ENCODE data around the gene GART.
A peak's percentile ranks its signal among the peaks of the same experiment; 100 is the strongest.

GART gene

DNA sequence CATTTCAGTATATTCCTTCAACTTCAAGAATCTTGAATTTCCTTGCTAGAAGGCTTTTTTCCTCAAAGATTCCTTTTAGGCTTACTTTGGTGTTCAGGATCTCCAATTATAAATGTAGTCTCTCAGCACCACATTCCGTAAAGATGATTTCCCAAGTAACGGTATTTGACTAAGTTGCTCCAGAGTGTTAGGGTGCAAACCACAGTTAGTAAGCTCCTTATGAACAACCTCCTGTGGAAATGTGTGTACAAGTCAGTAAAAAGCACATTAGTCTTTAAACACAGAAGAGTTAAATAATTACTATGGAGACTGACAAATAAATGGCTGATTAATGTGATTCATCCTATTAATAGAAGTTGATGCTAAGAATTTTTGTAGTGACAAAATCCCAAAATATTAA lies 36.3 kb upstream of the GART start:
- TF ChIP-seq, protein P1, sequence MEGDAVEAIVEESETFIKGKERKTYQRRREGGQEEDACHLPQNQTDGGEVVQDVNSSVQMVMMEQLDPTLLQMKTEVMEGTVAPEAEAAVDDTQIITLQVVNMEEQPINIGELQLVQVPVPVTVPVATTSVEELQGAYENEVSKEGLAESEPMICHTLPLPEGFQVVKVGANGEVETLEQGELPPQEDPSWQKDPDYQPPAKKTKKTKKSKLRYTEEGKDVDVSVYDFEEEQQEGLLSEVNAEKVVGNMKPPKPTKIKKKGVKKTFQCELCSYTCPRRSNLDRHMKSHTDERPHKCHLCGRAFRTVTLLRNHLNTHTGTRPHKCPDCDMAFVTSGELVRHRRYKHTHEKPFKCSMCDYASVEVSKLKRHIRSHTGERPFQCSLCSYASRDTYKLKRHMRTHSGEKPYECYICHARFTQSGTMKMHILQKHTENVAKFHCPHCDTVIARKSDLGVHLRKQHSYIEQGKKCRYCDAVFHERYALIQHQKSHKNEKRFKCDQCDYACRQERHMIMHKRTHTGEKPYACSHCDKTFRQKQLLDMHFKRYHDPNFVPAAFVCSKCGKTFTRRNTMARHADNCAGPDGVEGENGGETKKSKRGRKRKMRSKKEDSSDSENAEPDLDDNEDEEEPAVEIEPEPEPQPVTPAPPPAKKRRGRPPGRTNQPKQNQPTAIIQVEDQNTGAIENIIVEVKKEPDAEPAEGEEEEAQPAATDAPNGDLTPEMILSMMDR (conservative IDR thresholded peaks at IDR 0.05): no peak
- no peak overlapping the region for H3K27ac ChIP-seq

DNA sequence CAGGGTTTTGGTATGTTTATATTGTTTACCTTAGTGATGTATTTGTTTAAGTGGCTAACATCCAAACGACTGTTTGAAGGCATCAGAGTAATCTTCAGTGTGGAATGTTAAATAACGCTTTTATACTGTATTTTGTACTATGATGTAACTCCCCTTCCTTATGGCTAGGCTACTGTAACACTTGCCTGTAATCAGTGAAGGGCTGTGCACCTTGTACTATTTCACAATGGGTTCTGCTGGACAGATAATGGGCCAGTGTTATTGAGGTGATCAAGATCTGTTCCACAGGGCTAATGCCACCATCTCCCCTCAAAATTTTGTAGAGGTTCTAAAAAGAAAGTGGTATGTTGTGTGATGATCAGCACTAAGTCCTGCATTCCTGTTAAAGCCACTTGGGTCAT lies 34.8 kb upstream of the GART start:
- H3K27ac ChIP-seq: peak overlapping the region; percentile 26; the same call in 1 of the 2 replicates

DNA sequence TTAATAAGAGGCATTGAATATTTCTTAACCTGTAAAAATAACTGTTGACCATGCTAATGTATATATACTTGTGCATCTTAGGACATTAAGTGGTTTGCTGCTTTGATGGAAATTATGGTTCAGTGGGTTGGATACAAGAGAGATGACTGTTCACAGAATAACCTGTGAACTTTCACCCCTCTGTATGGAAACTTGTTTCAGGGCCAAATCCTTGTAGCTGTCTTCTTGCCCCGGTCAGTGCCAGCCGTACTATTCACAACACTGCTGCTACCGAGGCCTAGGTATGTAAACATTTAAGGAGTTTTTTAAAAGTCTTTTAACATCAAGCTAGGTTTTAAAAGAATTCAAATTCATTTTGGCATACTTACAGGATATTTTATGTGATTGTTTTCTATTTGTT lies 30.4 kb upstream of the GART start:
- TF ChIP-seq, protein P1 (conservative IDR thresholded peaks at IDR 0.05): no peak
- H3K27ac ChIP-seq: no peak overlapping the region

DNA sequence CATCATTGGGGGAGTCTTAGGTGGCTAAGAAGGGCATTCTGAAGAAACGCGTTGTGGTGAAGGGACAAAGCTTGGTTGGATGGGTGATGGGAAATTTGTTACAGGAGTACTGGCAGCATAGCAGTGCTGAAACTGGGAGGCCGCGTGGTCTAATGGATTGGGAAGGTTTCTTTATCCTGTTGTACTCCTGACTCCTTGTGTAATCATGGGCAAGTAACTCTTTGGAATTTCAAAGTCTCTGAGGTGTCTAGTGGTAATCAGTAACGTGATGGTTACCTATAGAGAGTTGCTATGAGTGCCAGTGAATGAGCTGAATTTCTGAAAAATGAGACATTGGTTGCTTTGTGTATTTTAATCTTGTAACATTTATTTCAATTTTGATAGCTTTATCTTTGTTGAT lies 28.1 kb upstream of the GART start:
- TF ChIP-seq, protein P1 (conservative IDR thresholded peaks at IDR 0.05): no peak
- no peak overlapping the region for H3K27ac ChIP-seq

DNA sequence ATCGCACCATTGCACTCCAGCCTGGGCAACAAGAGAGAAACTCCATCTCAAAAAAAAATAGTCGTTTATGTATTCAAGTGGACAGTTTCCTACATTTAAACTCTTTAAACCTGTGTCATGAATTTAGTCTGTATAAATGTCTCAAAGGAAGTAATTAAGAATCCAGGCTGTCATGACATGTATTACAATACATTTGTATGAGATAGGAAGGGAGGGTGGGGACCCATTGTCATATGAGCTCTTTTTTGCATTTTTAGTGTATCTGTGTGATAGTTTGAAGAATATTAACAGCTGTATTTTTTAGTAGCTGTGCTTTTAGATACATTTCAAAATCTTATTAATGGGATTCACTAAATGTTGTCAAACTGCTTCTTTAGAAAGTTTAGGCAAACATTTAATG lies 26.5 kb upstream of the GART start:
- H3K27ac ChIP-seq: no peak overlapping the region
- TF ChIP-seq, protein P1 (conservative IDR thresholded peaks at IDR 0.05): no peak

DNA sequence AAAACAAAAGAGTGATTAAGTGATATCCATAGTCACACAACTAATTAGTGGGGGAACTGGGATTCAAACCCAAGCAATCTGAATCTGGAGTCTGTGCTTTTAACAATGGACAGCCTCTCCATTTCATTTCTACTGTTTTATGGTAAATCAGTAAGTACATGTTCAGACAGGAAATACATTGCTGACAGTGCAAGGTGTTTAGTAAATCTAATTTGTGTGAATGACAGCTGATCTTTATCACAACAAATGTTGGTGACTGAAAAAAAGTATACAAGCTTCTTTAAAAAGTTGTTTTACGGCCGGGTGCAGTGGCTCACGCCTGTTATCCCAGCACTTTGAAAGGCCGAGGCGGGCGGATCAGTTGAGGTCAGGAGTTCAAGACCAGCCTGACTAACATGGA lies 26.0 kb upstream of the GART start:
- H3K27ac ChIP-seq: 0 out of 2 replicates have a peak overlapping the region, but pooled peaks have one; percentile 2
- TF ChIP-seq, protein P1 (conservative IDR thresholded peaks at IDR 0.05): no peak

DNA sequence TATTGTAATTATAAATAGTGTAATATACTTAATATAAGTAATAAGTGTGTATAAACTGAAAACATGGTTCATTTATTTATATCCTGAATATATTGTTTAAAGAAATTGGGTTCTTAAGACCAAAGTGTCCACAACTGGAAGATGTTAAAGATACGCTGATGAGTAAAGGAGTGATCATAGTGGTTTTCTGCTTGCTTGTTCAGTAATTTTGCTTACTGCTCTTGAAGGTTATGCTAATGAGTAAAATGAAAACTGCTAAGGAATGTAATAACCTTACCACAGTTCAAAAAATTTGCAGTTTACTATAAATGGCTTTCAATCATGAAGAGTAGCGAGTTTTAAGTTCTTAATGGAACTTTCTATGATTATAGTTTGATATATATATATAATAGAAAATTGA lies 24.6 kb upstream of the GART start:
- no peak overlapping the region for H3K27ac ChIP-seq
- TF ChIP-seq, protein P1 (conservative IDR thresholded peaks at IDR 0.05): no peak

DNA sequence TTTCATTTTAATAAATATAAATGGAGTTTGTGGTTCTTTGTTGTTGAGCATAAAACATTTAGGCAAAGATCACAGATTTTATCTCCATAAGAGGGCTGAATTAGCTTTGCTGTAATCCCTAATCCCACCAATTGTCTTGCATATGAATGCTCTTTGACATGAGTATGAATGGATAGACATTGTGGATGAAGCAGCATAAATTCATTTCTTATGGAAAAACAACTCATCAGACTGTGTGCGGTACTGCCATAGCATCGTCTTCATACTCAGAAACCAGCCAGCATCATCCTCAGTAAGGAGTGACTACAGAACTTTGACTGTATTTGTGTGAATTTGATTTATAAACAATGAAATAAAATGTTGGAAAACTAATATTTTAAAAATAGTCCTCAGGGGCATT lies 20.5 kb upstream of the GART start:
- TF ChIP-seq, protein P1 (conservative IDR thresholded peaks at IDR 0.05): no peak
- no peak overlapping the region for H3K27ac ChIP-seq
